Epithelial cell of proximal tubule (primary cell): Measurements from ENCODE around the gene LRP2BP. TPM values are rescaled to one million over a fixed set of nuclear protein-coding genes. Genes with fewer than 3 reads are reported as not detected.

Experiments
- DNase-seq: peaks from one replicate; pipeline ENCODE4 v3.0.0-alpha.2; 2011; ENCODE audit warnings: low read depth
- H3K4me3 ChIP-seq: 2 replicates; pipeline ENCODE4 v1.5.1; 2011; ENCODE audit warnings: low read depth, mild to moderate bottlenecking, low read length
- total RNA-seq: library from RNA; depleted of rRNA; stranded (reverse); fragments of >200 nt; gene quantifications from 2 replicates; pipeline ENCODE4 v1.2.3, GENCODE V29; 2015
- TF ChIP-seq, protein P1 (sequence below): conservative IDR thresholded peaks from 2 replicates; pipeline ENCODE4 v1.5.1; 2012; ENCODE audit warnings: low read depth, mild to moderate bottlenecking, low read length

The LRP2BP gene
- total RNA-seq, 1 donor from 2014 or later, result 0.06 TPM

DNA sequence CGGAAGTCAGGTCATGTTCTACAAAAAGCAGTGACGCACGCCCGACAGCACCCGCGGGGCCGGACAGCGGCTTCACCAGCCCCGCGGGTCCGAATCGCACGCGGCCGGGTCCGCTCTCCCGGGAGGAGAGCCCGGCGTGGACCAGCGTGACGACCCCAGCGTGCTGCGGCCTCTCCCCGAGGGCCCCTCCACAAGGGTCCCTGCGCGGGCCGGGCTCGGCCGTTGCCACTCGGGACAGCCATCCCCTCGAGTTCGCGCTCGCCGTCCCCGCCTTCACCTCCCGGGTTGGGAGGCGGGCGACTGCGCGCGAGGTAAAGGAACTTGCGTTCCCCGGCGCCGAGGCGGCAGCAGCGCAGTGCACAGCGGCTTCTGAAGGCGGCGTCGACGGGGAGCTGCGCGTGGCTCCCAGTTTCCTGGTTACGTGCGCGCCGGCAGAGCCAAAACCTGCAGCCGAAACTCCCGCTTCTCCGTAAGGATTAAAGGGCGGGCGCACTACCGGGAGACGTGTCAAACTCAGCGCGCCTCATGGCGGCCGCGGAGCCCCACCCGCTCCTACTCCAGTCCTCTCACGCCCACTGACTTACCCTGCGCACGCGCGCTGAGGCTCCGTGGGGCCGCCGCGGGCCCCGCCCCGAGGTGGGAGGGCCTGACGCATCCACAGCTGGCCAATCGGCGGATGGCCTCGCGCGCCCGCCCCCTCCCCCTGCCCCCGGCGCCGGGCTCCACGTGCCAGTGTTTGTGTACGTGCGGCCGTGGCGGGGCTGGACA is 416 bp upstream of the LRP2BP start:
- H3K4me3 ChIP-seq, result peak overlapping the region; percentile 74
- DNase-seq, result peak; percentile 70
- TF ChIP-seq, protein P1, sequence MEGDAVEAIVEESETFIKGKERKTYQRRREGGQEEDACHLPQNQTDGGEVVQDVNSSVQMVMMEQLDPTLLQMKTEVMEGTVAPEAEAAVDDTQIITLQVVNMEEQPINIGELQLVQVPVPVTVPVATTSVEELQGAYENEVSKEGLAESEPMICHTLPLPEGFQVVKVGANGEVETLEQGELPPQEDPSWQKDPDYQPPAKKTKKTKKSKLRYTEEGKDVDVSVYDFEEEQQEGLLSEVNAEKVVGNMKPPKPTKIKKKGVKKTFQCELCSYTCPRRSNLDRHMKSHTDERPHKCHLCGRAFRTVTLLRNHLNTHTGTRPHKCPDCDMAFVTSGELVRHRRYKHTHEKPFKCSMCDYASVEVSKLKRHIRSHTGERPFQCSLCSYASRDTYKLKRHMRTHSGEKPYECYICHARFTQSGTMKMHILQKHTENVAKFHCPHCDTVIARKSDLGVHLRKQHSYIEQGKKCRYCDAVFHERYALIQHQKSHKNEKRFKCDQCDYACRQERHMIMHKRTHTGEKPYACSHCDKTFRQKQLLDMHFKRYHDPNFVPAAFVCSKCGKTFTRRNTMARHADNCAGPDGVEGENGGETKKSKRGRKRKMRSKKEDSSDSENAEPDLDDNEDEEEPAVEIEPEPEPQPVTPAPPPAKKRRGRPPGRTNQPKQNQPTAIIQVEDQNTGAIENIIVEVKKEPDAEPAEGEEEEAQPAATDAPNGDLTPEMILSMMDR, result no peak

DNA sequence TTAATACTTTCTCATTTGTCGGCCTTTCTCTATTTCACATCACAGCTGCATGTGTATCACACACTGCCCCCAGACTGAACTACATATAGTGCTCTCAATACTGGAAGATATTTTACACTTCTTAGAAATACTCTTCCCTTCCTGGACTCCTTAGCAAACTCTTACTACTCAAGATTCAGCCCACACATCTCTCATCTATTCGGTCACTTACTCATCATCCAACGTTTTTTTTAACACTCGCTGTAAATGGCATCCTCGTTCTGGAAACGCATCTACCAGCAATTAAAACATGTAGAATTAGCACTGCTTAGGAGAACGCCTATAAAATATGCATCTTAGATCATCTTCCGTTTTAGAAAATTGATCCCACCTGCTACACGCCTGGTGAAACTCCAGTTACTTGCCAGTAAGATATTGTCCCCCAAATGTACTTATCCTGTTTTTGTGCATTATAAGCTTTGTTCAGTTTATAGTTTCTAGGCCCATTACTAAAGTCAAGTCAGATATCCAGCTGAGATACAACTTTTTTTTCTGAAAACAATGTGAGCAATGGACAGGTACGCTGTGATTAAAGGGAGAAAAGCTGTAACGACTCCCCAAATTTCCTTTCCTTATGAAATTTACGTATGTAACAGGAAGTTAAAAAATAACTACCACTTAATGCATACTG is 1.0 kb downstream of the LRP2BP start:
- H3K4me3 ChIP-seq, result peak overlapping the region; percentile 74
- TF ChIP-seq, protein P1, result no peak
- DNase-seq, result no peak

DNA sequence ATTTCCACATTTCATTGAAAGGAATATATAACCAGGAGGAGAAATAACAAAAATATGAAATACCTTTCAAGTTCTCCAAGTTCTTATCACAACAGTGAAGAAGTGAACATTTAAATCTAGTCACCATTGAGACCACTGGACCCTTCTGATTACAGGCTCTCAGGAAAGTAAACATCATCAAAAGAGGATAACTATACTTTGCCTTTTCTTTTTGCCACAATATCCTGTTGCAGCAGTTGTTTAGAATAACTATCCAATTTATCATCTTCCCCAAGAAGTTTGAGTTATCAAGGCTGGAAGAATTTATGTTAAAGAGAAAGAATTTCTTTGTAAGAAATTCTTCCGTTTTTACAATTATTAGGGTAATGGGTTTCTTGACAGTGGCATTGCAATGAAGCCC is 3.6 kb downstream of the LRP2BP start:
- no peak for DNase-seq
- TF ChIP-seq, protein P1, result no peak
- no peak overlapping the region for H3K4me3 ChIP-seq

DNA sequence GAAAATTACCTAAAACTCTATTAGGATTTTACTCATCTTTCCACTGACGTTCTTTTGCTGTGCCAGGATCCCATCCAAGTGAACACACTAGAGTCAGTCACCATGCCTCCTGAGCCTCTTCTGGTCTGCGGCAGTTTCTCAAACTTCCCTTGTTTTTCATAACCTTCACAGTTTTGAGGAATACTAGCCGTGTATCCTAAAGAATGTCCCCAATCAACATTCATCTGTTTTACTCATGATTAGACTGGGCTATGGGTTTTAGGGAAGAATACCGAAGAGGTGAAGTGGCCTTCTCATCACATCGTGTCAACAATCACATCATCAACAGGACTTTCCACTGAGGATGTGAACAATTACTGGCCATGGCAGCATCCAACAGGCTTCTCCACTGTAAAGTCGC is 4.8 kb downstream of the LRP2BP start:
- TF ChIP-seq, protein P1, result no peak
- no peak overlapping the region for H3K4me3 ChIP-seq
- no peak for DNase-seq

DNA sequence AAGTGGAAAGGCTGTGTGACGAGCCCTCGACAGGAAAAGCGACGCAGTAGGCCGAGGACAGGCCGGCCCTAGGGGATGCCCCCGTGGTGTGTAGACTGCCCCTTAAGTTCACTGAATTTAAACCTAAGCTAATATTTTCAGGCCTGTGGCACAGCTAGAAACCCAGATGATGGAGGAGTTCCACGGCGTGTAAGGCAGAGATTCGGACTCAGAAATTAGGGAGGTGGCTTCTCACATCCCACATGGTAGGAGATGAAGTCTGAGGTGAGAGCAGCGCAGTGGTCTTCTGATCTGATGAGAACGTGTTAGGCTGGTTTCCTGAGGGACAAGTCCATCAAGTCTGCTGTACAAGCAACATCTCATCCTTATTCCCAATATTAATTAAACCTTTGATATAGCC is 7.8 kb downstream of the LRP2BP start:
- no peak for DNase-seq
- TF ChIP-seq, protein P1, result no peak
- H3K4me3 ChIP-seq, result no peak overlapping the region

DNA sequence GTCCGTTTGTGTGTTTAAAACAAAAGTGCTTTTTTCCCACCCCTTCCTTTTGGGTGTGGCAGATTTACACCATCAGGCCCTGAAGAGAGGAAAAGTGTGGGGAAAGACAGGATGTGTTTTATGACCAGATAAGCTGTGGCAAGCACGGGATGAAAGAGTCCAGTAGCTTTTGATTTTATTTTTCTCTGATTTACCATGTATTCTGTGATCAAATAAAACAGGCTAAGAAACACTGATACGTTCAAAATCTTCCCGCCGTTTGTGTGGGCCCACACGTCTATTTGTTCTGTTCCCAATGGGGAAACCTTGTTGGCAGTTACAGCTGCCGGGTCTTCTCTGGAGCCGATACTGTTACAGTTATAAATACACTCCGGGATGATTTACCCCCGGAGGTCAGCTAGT is 10.8 kb downstream of the LRP2BP start:
- no peak overlapping the region for H3K4me3 ChIP-seq
- no peak for DNase-seq
- TF ChIP-seq, protein P1, result no peak

DNA sequence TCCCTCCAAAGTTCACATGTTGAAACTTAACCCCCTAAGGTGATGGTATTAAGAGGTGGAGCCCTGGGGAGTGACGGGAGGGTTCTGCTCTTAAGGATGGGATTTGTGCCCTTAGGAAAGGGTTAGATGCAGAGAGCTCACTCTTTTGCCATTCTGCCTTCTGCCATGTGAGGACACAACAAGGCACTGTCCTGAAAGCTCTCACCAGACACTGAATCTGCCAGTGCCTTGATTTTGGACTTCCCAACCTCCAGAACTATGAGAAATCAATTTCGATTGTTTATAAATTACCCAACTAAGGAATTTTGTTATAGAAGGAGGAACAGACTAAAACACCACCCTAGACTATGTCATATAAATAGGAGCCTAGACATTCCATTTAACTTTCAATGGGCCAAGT is 11.7 kb downstream of the LRP2BP start:
- H3K4me3 ChIP-seq, result no peak overlapping the region
- TF ChIP-seq, protein P1, result no peak
- DNase-seq, result no peak
